Activated CD4-positive, alpha-beta memory T cell treated with anti-CD3 and anti-CD28 coated beads, Interleukin-2, amount 10 ng/mL, durations not matched to agents 7 days and 5 days (primary cell): ENCODE measurements around the gene DDX49. TPM values are rescaled to one million over a fixed set of nuclear protein-coding genes. Genes with fewer than 3 reads are reported as not detected.

Source experiments
- CTCF ChIA-PET: fragments of 350-600 bp; sonication (Branson Sonifier 250); formaldehyde crosslinking; loops from one replicate; lab custom pipeline; 2021; ENCODE audit warnings: antibody characterized with exemption, inconsistent platforms; lab: Charles Lee
- POLR2A ChIA-PET: fragments of 350-600 bp; sonication (Branson Sonifier 250); formaldehyde crosslinking; loops from one replicate; lab custom pipeline; 2021; ENCODE audit warnings: antibody characterized with exemption; lab: Charles Lee
- DNase-seq: peaks from one replicate; pipeline ENCODE4 v3.0.0-alpha.2; 2020
- H3K27ac Mint-ChIP-seq: one replicate; pipeline ENCODE4 v1.8.0; 2021; ENCODE audit warnings: mild to moderate bottlenecking, mixed read lengths
- H3K27me3 Mint-ChIP-seq: one replicate; pipeline ENCODE4 v1.8.0; 2021; ENCODE audit warnings: mixed read lengths
- H3K36me3 Mint-ChIP-seq: one replicate; pipeline ENCODE4 v1.8.0; 2021; ENCODE audit warnings: low read depth, mixed read lengths
- H3K4me1 Mint-ChIP-seq: one replicate; pipeline ENCODE4 v1.8.0; 2021; ENCODE audit warnings: mixed read lengths
- H3K4me3 Mint-ChIP-seq: one replicate; pipeline ENCODE4 v1.8.0; 2021; ENCODE audit warnings: mild to moderate bottlenecking, mixed read lengths
- H3K9me3 Mint-ChIP-seq: one replicate; pipeline ENCODE4 v1.8.0; 2021; ENCODE audit warnings: mixed read lengths
- total RNA-seq, 2 experiments: library from RNA; stranded (reverse); gene quantifications; one replicate each; pipeline ENCODE4 v1.2.3, GENCODE V29; 2021

DDX49 gene
- total RNA-seq = 10 to 100 TPM; 34.0 to 36.2 TPM

DNA sequence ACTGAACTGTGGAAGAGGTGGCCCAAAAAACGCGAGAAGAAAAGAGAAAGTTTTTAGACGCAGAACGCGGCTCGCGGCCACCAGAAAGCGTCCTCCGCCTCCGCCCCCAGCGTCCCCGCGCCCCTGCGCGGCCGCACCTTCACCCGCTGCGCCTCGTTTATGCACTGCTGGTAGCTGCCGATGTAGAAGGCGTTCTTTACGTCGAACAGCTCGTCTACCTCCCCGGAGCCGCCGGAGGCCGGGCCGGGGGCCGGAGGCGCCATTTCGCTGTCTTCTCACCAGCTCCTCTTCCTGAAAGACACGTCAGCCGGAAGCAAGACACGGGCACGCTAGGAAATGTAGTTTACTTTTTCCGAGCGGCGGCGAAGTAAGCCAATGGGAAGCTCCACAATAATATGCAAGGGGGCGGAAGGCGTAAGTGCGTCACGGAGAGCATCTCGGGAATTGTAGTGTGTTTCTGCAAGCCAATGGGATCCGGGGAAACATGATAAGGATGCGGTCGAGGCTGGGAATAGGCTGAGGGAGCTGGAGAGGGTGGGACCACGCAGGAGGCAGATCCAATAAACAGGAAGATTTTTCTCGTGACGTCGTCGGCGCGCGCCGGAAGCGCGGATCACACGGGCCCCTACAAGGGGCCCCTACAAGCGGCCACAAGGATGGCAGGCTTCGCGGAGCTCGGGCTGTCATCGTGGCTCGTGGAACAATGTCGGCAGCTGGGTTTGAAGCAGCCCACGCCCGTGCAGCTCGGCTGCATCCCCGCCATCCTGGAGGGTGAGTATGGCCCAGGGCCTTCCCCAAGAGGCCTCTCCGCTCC is at the start of gene DDX49, which contains the start of gene COPE:
Gene DDX49, plus strand, starts transcription at position 630 of the 814 bp plus-strand sequence. Its CDS starts 27 bp downstream, at position 657.
Gene COPE, minus strand, starts transcription at position 302 of the 814 bp plus-strand sequence. Its CDS starts 39 bp downstream, at position 263.
- peak within 1 kb of the TSS; percentile 97 for H3K4me3 Mint-ChIP-seq
- H3K27me3 Mint-ChIP-seq = no peaks in the 10 kb centered on the region
- CTCF ChIA-PET = interaction anchor here (0.7 to 2.5 kb wide), 9 partner anchors 18 to 640 kb away, joined by 3 to 15 read pairs (median 3); partner anchors contain the start of gene REX1BD
- POLR2A ChIA-PET = interaction anchor here (0.5 to 2.9 kb wide), 29 partner anchors 8 to 1200 kb away, joined by 3 to 32 read pairs (median 4); partner anchors contain the start of genes FKBP8, IL12RB1, KXD1 and MAP1S
- H3K4me1 Mint-ChIP-seq = peaks cover 46% of the 10 kb centered on the region
- no peaks in the 10 kb centered on the region for H3K9me3 Mint-ChIP-seq
- H3K36me3 Mint-ChIP-seq = peaks cover 33% of the 10 kb centered on the region
- peak; percentile 99 for DNase-seq
- peak within 1 kb of the TSS; percentile 88 for H3K27ac Mint-ChIP-seq

- no peak for DNase-seq
- CTCF ChIA-PET = no interaction called here
- Mint-ChIP-seq H3K27ac (no peak overlapping the region), H3K9me3 (no peaks in the 10 kb centered on the region), H3K4me3 (no peak overlapping the region), H3K27me3 (peaks cover 3% of the 10 kb centered on the region), H3K36me3 (peaks cover 32% of the 10 kb centered on the region), H3K4me1 (peaks cover 1% of the 10 kb centered on the region)
- POLR2A ChIA-PET = no interaction called here
Observed at GRCh38 chr19:18869781-18870530, 49.6 kb upstream of the DDX49 start.

- ChIA-PET POLR2A (interaction anchor here (0.7 kb wide), 1 partner anchor 87 kb away, joined by 3 read pairs; no protein-coding TSS in a partner anchor), CTCF (interaction anchor here (1.1 kb wide), 1 partner anchor 420 kb away, joined by 4 read pairs; no protein-coding TSS in a partner anchor)
- no peak overlapping the region for H3K4me3 Mint-ChIP-seq
- H3K27me3 Mint-ChIP-seq = peaks cover 3% of the 10 kb centered on the region
- H3K27ac Mint-ChIP-seq = no peak overlapping the region
- no peak for DNase-seq
- H3K36me3 Mint-ChIP-seq = peaks cover 25% of the 10 kb centered on the region
- no peaks in the 10 kb centered on the region for H3K9me3 Mint-ChIP-seq
- peaks cover 1% of the 10 kb centered on the region for H3K4me1 Mint-ChIP-seq
Observed at GRCh38 chr19:18870531-18871172, 48.9 kb upstream of the DDX49 start.

DNA sequence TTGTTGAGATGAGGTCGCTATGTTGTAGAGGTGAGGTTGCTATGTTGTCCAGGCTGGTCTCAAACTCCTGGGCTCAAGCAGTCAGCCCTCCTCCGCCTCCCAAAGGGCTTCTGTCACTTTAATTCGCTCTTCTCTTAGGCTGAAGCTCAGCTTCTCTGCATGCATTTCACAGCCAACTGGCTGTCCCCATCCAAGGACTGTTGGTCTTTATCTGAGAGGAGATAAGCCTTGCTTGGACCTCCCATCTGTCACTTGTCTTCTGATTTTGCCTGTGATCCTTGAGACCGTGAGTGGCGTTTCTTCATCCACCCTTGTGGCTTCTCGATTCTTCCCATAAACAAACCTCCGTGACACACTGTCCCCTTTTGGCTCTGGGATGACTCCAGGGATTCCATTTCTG is 48.0 kb upstream of the DDX49 start:
- DNase-seq = no peak
- H3K4me1 Mint-ChIP-seq = no peaks in the 10 kb centered on the region
- CTCF ChIA-PET = interaction anchor here (1.1 kb wide), 1 partner anchor 421 kb away, joined by 4 read pairs; no protein-coding TSS in a partner anchor
- peaks cover 18% of the 10 kb centered on the region for H3K36me3 Mint-ChIP-seq
- no peak overlapping the region for H3K4me3 Mint-ChIP-seq
- peaks cover 3% of the 10 kb centered on the region for H3K27me3 Mint-ChIP-seq
- no peaks in the 10 kb centered on the region for H3K9me3 Mint-ChIP-seq
- POLR2A ChIA-PET = interaction anchor here (0.7 kb wide), 1 partner anchor 86 kb away, joined by 3 read pairs; no protein-coding TSS in a partner anchor
- H3K27ac Mint-ChIP-seq = no peak overlapping the region

DNA sequence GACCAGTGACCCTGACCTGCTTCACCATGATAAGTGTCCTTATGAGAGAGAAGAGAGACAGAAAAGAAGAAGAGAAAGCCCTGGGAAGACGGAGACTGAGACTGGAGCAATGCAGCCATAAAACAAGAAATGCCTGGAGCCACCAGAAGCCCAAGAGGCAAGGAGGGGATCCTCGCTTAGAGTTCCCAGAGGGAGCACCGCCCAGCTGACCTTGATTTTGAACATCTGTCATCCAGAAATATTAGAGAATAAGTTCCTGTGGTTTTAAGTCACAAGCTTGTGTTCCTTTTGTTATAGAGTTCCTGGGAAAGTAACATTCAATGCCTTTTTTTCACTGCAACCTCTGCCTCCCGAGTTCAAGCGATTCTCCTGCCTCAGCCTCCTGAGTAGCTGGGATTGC is 43.8 kb upstream of the DDX49 start:
- CTCF ChIA-PET = interaction anchor here (1.7 kb wide), 1 partner anchor 29 kb away, joined by 3 read pairs; no protein-coding TSS in a partner anchor
- POLR2A ChIA-PET = no interaction called here
- Mint-ChIP-seq H3K27ac (no peak overlapping the region), H3K36me3 (no peaks in the 10 kb centered on the region), H3K4me3 (no peak overlapping the region), H3K9me3 (no peaks in the 10 kb centered on the region), H3K27me3 (peaks cover 3% of the 10 kb centered on the region), H3K4me1 (no peaks in the 10 kb centered on the region)
- no peak for DNase-seq

DNA sequence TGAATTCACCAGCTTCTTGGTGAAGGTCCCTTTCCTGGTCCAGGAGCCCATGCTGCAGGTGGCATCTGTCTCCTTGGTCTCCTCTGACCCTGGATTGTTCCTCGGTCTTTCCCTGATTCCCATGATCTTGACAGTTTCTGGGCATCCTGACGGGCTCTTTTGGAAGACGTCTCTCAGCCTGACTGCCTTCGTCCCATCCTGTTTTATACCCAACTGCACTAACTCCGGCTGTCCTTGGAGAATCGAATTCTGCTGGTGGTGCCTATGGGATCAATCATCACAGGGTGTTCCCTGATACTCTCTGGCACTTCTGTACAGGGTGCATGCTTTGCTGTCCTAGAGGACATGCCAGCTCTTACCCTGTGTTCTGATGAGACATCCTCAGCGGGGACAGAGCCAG is 42.6 kb upstream of the DDX49 start:
- Mint-ChIP-seq H3K4me1 (no peaks in the 10 kb centered on the region), H3K27me3 (no peaks in the 10 kb centered on the region), H3K27ac (no peak overlapping the region), H3K36me3 (no peaks in the 10 kb centered on the region), H3K9me3 (no peaks in the 10 kb centered on the region), H3K4me3 (no peak overlapping the region)
- no peak for DNase-seq
- POLR2A ChIA-PET = interaction anchor here (0.6 kb wide), 1 partner anchor 25 kb away, joined by 3 read pairs; no protein-coding TSS in a partner anchor
- CTCF ChIA-PET = interaction anchor here (1.7 kb wide), 1 partner anchor 30 kb away, joined by 3 read pairs; no protein-coding TSS in a partner anchor

DNA sequence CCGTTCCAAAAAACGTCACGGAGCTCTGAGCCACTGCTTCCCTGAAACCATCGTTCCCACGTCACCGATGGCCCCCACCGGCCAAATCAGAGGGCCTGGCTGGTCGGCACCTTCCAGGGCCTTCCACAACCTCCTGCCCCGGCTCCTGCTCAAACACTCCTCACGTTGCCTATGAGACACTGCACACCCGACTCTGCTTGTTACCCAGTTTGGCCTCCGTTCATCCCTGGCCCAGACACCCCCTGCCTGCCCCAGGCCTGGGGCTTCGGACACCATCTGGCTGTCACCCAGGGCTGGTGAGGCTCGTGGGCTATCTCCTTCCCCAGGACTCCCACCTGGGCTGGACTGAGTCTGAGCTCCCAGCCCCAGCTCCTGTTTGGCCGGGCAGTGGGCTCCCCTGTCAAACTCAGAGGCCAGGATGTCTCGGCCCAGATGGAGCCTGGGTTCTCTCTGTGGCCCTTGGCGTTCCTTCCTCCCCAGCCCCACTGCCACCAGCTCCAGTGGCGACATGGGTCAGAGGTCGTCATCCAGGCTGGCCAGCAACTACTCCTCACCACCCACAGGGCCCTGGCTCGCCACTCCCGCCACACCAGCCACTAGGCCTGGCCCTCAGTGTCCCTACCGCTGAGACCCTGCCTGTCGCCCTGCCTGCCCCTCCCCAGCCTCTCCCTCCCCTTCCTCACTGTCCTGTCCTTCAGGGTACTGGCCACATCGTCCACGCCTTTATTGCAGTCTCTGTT is 41.3 kb upstream of the DDX49 start:
- ChIA-PET CTCF (interaction anchor here (1.7 kb wide), 1 partner anchor 11 kb away, joined by 4 read pairs; no protein-coding TSS in a partner anchor), POLR2A (no interaction called here)
- no peak for DNase-seq
- no peaks in the 10 kb centered on the region for H3K4me1 Mint-ChIP-seq
- H3K4me3 Mint-ChIP-seq = no peak overlapping the region
- H3K27ac Mint-ChIP-seq = no peak overlapping the region
- H3K27me3 Mint-ChIP-seq = no peaks in the 10 kb centered on the region
- no peaks in the 10 kb centered on the region for H3K36me3 Mint-ChIP-seq
- H3K9me3 Mint-ChIP-seq = no peaks in the 10 kb centered on the region

- POLR2A ChIA-PET = no interaction called here
- DNase-seq = no peak
- Mint-ChIP-seq H3K27ac (no peak overlapping the region), H3K27me3 (no peaks in the 10 kb centered on the region), H3K4me3 (no peak overlapping the region), H3K4me1 (no peaks in the 10 kb centered on the region), H3K9me3 (no peaks in the 10 kb centered on the region), H3K36me3 (no peaks in the 10 kb centered on the region)
- CTCF ChIA-PET = interaction anchor here (1.7 kb wide), 1 partner anchor 12 kb away, joined by 4 read pairs; no protein-coding TSS in a partner anchor
Observed at GRCh38 chr19:18878858-18879578, 40.5 kb upstream of the DDX49 start.

DNA sequence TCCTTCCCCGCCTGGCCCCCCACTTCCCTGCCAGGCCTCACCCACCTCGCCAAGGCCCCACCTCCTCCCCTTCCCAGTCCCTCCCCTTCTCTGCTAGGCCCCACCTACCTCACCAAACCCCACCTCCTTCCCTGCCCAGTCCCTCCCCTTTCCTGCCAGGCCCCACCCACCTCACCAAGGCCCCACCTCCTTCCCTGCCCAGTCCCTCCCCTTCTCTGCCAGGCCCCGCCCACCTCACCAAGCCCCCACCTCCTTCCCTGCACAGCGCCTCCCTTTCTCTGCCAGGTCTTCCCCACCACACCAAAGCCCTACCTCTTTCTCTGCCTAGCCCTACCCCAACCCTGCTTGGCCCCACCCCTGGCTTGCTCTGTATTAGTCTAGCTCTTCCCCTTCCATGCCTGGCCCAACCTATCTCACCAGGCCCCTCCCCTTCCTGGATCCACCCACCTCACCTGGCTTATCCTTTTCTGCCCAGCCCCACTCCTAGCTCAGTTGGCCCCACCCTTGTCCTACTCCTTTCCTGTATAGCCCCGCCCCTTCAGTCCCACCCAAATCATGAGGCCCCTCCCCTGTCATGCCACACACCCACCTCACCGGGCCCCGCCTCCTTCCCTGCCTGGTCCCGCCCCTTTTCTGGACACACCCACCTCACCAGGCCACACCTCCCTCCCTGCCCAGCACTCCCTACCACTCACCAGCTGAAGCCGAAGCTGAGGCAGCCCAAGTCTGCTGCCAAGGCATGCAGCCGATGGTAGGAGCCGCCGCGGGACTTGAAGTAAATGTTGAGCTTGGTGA is 39.7 kb upstream of the DDX49 start:
- Mint-ChIP-seq H3K4me1 (no peaks in the 10 kb centered on the region), H3K4me3 (no peak overlapping the region), H3K9me3 (no peaks in the 10 kb centered on the region), H3K27ac (no peak overlapping the region), H3K36me3 (no peaks in the 10 kb centered on the region), H3K27me3 (no peaks in the 10 kb centered on the region)
- POLR2A ChIA-PET = no interaction called here
- DNase-seq = peak; percentile 38
- CTCF ChIA-PET = no interaction called here

GRCh38 chr19:18881491-18881890 is 38.0 kb upstream of the DDX49 start:
- no peaks in the 10 kb centered on the region for H3K4me1 Mint-ChIP-seq
- CTCF ChIA-PET = no interaction called here

More at GRCh38 chr19:18881491-18881890, 38.0 kb upstream of the DDX49 start:
- Mint-ChIP-seq H3K27me3 (no peaks in the 10 kb centered on the region), H3K27ac (no peak overlapping the region), H3K36me3 (no peaks in the 10 kb centered on the region), H3K9me3 (no peaks in the 10 kb centered on the region), H3K4me3 (no peak overlapping the region)
- no peak for DNase-seq
- POLR2A ChIA-PET = no interaction called here
